ENCODE results near the gene HAGHL.

HAGHL gene

DNA sequence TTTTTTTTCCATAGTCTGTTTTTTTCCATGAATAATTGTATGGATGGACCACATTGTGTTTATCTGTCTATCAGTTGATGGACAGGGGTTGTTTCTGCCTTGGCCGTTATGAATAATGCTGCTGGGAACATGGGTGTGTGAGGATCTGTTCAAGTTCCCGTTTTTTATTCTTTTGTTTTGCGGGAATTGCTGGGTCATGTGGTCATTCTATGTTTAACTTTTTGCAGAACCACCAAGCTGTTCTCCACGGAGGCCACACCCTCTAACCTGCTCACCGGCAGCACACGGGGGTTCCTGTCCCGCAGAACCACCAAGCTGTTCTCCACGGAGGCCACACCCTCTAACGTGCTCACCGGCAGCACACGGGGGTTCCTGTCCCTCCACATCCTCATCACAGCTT is 27.8 kb downstream of the HAGHL start:
- DNase-seq (ENCODE audit: low read depth in 2 of 2): no peak

DNA sequence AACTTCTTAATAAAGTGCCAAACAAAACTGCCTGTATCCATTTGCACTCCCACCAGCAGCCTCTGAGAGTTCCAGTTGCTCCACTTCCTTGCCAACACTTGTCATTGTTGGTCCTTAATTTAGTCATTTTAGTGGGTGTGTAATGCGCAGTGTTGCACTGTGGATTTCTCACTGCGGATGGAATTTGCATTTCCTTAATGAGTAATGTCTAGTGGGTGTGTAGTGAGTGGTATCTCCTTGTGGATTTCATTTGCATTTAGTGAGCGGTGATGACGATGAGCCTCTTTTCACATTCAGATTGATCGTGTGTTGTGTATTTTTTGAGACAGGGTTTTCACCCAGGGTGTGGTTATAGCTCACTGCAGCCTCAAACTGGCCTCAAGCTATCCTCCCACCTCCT is 29.5 kb downstream of the HAGHL start:
- no peak for DNase-seq (ENCODE audit: low read depth in 2 of 2)

DNA sequence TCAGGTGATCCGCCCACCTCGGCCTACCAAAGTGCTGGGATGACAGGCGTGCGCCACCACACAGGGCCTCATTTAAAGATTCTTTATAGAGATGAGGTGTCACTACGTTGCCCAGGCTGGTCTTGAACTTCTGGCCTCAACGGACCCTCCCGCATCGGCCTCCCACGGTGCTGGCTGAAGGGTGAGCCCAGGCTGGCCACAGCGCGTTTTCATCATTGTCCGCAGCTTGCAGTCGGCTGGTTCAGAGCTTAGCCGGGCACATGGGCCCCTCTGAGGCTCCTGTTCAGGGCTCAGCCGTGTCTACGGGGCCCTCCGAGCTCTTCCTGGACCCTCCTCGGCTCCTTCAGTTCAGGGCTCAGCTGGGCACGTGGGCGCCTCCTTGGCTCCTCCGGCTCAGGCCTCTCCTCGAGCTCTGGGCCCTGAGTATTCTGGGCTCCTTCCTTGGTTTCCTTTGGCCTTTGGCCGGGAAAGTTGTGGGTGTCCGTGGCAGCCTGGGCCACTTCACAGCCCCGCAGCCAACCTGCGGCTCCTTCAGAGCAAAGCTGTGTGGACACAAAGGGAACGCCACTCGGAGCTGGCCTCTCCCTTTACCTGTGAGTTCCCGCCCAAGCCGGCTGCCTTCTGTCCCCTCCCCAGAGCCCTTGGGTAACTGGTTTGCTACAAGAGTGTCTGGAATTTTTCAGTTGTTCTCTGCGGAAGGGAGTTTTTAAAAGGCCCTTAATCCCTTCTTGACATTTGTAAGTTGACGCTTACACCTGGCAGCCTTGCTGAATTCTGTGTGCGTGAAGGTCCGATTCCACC is 32.4 kb downstream of the HAGHL start:
- DNase-seq (ENCODE audit: low read depth in 2 of 2): no peak

- no peak for DNase-seq (ENCODE audit: low read depth in 2 of 2)
Measured at GRCh38 chr16:760065-760464, 33.2 kb downstream of the HAGHL start.

GRCh38 chr16:760545-761343 is 33.8 kb downstream of the HAGHL start, which contains the start of gene MSLN:
Gene MSLN, plus strand, starts transcription at chr16:760734. Its CDS starts 1,947 bp downstream, at chr16:762681.
- no peak for DNase-seq (ENCODE audit: low read depth in 2 of 2)

- no peak for DNase-seq (ENCODE audit: low read depth in 2 of 2)
Measured at GRCh38 chr16:761625-762513, 35.0 kb downstream of the HAGHL start.

DNA sequence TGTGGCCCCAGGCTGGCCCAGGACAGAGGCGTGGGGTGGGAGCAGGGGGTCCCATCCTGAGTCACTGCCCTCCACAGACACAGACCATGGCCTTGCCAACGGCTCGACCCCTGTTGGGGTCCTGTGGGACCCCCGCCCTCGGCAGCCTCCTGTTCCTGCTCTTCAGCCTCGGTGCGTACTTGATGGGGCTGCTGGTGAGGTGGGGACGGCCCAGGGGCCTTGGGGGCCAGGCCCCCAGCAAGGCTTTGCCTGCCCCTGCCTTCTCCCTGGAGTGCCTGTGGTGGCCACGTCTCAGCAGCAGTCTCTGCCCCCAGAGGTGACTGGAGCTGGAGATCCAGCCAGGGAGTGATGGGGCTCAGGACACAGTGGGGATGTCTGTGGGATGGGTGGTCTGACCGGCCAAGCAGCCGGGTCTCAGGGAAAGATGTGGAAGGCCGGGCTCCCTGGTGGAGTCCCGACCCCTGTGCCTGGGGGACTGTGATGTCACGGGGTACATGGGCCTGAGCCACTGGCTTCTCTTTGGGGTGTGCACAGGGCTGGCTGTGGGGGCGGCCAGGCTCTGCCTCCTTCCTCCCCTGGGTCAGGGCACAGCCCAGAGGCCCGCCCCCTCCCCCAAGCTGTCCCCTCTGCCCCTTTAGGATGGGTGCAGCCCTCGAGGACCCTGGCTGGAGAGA is 35.8 kb downstream of the HAGHL start:
- no peak for DNase-seq (ENCODE audit: low read depth in 2 of 2)

- no peak for DNase-seq (ENCODE audit: low read depth in 2 of 2)
Measured at GRCh38 chr16:763369-764183, 36.7 kb downstream of the HAGHL start.

DNA sequence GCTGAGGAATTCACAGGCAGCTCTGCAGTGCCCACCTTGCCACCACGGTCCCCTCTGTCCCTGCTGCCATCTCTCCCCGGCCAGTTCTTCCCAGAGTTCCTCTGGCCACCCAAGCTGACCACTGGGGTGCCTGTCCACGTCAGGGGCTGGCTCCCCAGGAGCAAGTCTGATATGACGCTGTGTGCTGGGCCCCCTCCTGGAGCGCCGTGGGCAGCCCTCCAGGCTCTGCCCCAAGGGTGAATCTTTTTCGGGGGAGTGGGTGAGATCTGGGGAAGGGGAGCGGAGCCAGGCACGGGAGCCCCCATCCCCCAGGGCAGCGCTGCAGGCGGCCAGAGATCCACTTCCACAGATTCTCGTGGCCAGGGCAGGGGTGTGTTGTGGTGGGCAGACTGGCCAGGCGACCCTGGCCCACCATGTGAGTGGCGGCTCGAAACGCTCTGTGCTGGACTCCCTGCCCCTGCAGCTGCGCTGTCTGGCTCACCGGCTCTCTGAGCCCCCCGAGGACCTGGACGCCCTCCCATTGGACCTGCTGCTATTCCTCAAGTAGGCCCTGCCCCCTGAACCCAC is 37.4 kb downstream of the HAGHL start:
- DNase-seq (ENCODE audit: low read depth in 2 of 2): no peak

DNA sequence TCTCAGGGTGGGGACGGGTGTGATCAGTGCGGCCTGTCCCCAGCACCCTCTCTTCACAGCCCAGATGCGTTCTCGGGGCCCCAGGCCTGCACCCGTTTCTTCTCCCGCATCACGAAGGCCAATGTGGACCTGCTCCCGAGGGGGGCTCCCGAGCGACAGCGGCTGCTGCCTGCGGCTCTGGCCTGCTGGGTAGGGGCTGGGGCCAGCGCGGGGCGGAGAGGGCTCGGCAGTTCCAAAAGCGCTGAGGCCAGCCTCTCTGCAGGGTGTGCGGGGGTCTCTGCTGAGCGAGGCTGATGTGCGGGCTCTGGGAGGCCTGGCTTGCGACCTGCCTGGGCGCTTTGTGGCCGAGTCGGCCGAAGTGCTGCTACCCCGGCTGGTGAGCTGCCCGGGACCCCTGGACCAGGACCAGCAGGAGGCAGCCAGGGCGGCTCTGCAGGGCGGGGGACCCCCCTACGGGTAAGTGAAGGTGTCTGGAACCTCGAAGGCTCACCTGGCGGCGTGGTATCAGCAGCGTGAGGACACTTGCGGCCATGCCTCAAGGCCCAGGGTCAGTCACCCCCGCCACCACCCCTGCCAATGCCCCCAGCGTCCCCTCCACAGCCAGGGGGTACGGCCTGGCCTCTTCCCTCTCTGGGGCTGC is 38.1 kb downstream of the HAGHL start:
- DNase-seq (ENCODE audit: low read depth in 2 of 2): no peak

GRCh38 chr16:765488-765865 is 38.6 kb downstream of the HAGHL start:
- DNase-seq (ENCODE audit: low read depth in 2 of 2): no peak

GRCh38 chr16:766008-766819 is 39.3 kb downstream of the HAGHL start:
- DNase-seq (ENCODE audit: low read depth in 2 of 2): no peak

DNA sequence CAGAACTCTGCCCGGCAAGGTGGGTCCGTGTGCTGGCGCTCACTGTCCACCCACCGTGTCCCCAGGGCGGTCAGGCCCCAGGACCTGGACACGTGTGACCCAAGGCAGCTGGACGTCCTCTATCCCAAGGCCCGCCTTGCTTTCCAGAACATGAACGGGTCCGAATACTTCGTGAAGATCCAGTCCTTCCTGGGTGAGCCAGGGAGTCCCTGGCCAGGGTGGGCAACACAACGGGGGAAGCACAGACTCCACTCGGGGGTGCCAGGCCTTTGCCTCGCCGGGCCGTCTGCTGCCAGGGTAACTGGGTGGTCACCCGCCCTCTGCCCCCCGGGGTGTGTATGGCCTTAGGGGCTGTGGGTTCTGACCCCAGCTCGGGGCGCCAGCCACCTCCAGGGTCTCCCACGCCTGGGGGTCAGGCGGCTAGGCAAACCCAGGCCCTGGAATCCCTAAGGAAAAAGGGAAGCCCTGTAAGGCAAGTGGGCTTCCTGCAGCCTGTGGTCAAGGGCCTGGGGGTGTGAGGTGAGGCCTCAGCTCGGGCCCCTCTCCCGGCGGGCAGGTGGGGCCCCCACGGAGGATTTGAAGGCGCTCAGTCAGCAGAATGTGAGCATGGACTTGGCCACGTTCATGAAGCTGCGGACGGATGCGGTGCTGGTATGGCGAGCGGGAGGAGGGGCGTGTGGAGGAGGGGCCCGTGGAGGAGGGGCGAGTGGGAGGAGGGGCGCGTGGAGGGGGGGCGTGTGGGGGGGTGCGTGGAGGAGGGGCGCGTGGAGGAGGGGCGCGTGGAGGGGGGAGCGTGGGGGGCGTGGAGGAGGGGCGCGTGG is 40.1 kb downstream of the HAGHL start:
- no peak for DNase-seq (ENCODE audit: low read depth in 2 of 2)

- no peak for DNase-seq (ENCODE audit: low read depth in 2 of 2)
Measured at GRCh38 chr16:767743-768235, 40.9 kb downstream of the HAGHL start.

DNA sequence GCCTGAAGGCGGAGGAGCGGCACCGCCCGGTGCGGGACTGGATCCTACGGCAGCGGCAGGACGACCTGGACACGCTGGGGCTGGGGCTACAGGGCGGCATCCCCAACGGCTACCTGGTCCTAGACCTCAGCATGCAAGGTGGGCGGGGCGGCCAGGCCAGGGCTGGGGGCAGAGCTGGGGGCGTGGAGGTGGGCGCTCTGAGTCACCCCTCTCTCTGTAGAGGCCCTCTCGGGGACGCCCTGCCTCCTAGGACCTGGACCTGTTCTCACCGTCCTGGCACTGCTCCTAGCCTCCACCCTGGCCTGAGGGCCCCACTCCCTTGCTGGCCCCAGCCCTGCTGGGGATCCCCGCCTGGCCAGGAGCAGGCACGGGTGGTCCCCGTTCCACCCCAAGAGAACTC is 41.5 kb downstream of the HAGHL start:
- DNase-seq (ENCODE audit: low read depth in 2 of 2): no peak

DNA sequence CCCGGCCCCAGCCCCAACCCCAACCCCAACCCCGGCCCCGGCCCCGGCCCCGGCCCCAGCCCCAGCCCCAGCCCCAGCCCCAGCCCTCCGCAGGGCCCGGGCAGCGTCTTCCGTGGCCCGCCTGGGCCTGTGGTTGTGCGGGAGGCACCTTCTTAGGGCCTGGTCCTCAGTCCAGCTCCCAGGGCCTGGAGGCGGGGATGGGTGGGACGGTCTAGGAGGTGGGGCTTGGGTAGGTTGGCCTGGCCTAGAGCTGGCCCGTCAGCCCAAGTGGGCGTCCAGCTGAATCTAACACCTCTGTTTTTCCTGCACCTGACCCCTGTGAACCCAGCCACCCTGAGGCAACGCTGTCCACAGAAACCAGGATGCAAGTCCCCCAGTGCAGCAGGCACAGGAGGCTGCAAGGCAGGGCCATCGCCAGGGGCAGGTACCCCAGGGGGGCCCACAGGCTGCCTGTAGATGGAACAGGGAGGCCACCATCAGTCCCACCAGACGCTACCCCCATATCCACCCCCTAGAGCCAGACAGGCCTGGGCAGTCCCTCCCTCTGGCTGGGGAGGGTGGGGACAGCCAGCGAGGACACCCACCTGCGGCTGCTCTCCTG is 42.4 kb downstream of the HAGHL start:
- DNase-seq (ENCODE audit: low read depth in 2 of 2): no peak

- no peak for DNase-seq (ENCODE audit: low read depth in 2 of 2)
Measured at GRCh38 chr16:769934-770333, 43.0 kb downstream of the HAGHL start.

Measured in stimulated activated CD8-positive, alpha-beta memory T cell treated with anti-CD3 and anti-CD28 coated beads, Interleukin-2, amount 100 ng/mL, for 1 hour (primary cell).